IMR-90 (cell line): Measurements from ENCODE around the gene ITFG2. TPM values are rescaled to one million over a fixed set of nuclear protein-coding genes. Genes with fewer than 3 reads are reported as not detected.

Source experiments
- ATAC-seq: fragments of 200-7000 bp; cut with Tn5 transposase; 2 replicates; pipeline ENCODE4 v1.9.1; 2020; ENCODE audit warnings: low read depth, mild to moderate bottlenecking, moderate library complexity
- BruUV-seq: library from RNA; stranded (reverse); fragments of 400-500 nt; replicated peaks from 2 replicates; lab custom pipeline; 2021; lab: Mats Ljungman, UMichigan
- CTCF ChIA-PET: fragments of 300-600 bp; formaldehyde crosslinking; extraction: SDS; loops from one replicate; lab custom pipeline; 2021; ENCODE audit warnings: antibody characterized with exemption; lab: Yijun Ruan, JAX
- POLR2A ChIA-PET: fragments of 300-600 bp; sonication (Branson Sonifier 250); formaldehyde crosslinking; loops from one replicate; lab custom pipeline; 2022; ENCODE audit warnings: antibody characterized with exemption; ENCODE audit not compliant: unreplicated experiment; lab: Charles Lee
- DNase-seq: peaks from one replicate; pipeline ENCODE4 v3.0.0; 2013
- H2AFZ ChIP-seq: replicated peaks from 2 replicates; pipeline ENCODE3; 2013; ENCODE audit warnings: low read length, mild to moderate bottlenecking; ENCODE audit not compliant: poor library complexity
- H2AK5ac ChIP-seq: 2 replicates; pipeline ENCODE4 v1.6.1; 2013; ENCODE audit warnings: low read depth, low read length, inconsistent platforms
- H2AK9ac ChIP-seq: replicated peaks from 2 replicates; pipeline ENCODE3; 2013; ENCODE audit warnings: mild to moderate bottlenecking, low read depth, low read length, moderate library complexity; ENCODE audit not compliant: poor library complexity
- H2BK120ac ChIP-seq: 2 replicates; pipeline ENCODE4 v1.6.1; 2013; ENCODE audit warnings: low read depth, low read length, inconsistent platforms
- H2BK15ac ChIP-seq: 3 replicates; pipeline ENCODE4 v1.6.1; 2013; ENCODE audit warnings: low read depth, low read length, inconsistent platforms
- H2BK20ac ChIP-seq: 2 replicates; pipeline ENCODE4 v1.6.1; 2013; ENCODE audit warnings: low read depth, mild to moderate bottlenecking, inconsistent platforms, low read length, moderate library complexity
- H2BK5ac ChIP-seq: 2 replicates; pipeline ENCODE4 v1.6.1; 2013; ENCODE audit warnings: mild to moderate bottlenecking, low read depth, low read length, inconsistent platforms; ENCODE audit not compliant: poor library complexity, severe bottlenecking
- H3K14ac ChIP-seq: replicated peaks from 2 replicates; pipeline ENCODE4 v1.6.1; 2013; ENCODE audit warnings: low read depth, low read length, inconsistent platforms
- H3K18ac ChIP-seq: 2 replicates; pipeline ENCODE4 v1.6.1; 2013; ENCODE audit warnings: low read depth, low read length, control low read depth
- H3K23ac ChIP-seq: 2 replicates; pipeline ENCODE4 v1.6.1; 2013; ENCODE audit warnings: low read depth, low read length, inconsistent platforms
- H3K27ac ChIP-seq: 2 replicates; pipeline ENCODE4 v1.5.1; 2013; ENCODE audit warnings: mild to moderate bottlenecking, control low read depth, low read length; ENCODE audit not compliant: insufficient read depth
- H3K27me3 ChIP-seq: 2 replicates; pipeline ENCODE4 v1.6.1; 2013; ENCODE audit warnings: low read length; ENCODE audit not compliant: control insufficient read depth, insufficient read depth
- H3K36me3 ChIP-seq: 2 replicates; pipeline ENCODE4 v1.6.1; 2013; ENCODE audit warnings: low read length, mixed read lengths; ENCODE audit not compliant: control insufficient read depth, insufficient read depth
- H3K4ac ChIP-seq: 2 replicates; pipeline ENCODE4 v1.6.1; 2013; ENCODE audit warnings: low read depth, low read length, inconsistent platforms
- H3K4me1 ChIP-seq: 2 replicates; pipeline ENCODE4 v1.6.1; 2013; ENCODE audit warnings: low read length, mixed read lengths; ENCODE audit not compliant: control insufficient read depth, insufficient read depth
- H3K4me2 ChIP-seq: 2 replicates; pipeline ENCODE4 v1.6.1; 2013; ENCODE audit warnings: low read depth, mild to moderate bottlenecking, control low read depth, low read length, moderate library complexity
- H3K4me3 ChIP-seq: 2 replicates; pipeline ENCODE4 v1.5.1; 2013; ENCODE audit warnings: low read depth, mild to moderate bottlenecking, control low read depth, low read length, moderate library complexity; ENCODE audit not compliant: insufficient read depth
- H3K56ac ChIP-seq: 2 replicates; pipeline ENCODE4 v1.6.1; 2013; ENCODE audit warnings: low read length, inconsistent platforms; ENCODE audit not compliant: insufficient read depth; ENCODE audit errors: extremely low read depth
- H3K79me1 ChIP-seq, 2 experiments: 2 replicates each; pipeline ENCODE4 v1.6.1; 2013; ENCODE audit warnings: low read length in 2 of 2, inconsistent platforms in 1 of 2, low read depth in 1 of 2
- H3K9ac ChIP-seq: 2 replicates; pipeline ENCODE4 v1.6.1; 2013; ENCODE audit warnings: low read depth, low read length, control low read depth
- H3K9me1 ChIP-seq: 2 replicates; pipeline ENCODE4 v1.6.1; 2013; ENCODE audit warnings: low read length, inconsistent platforms; ENCODE audit not compliant: insufficient read depth
- H3K9me3 ChIP-seq: 2 replicates; pipeline ENCODE4 v1.6.1; 2013; ENCODE audit warnings: low read length; ENCODE audit not compliant: control insufficient read depth, insufficient read depth
- H4K20me1 ChIP-seq: 2 replicates; pipeline ENCODE4 v1.6.1; 2013; ENCODE audit warnings: low read length, inconsistent platforms; ENCODE audit not compliant: insufficient read depth
- H4K5ac ChIP-seq: 2 replicates; pipeline ENCODE4 v1.6.1; 2013; ENCODE audit warnings: mild to moderate bottlenecking, low read depth, low read length, control low read depth
- H4K8ac ChIP-seq, 2 experiments: 2 replicates each; pipeline ENCODE4 v1.6.1; 2013; ENCODE audit warnings: low read depth in 2 of 2, low read length in 2 of 2, control low read depth in 1 of 2, inconsistent platforms in 1 of 2
- H4K91ac ChIP-seq: 2 replicates; pipeline ENCODE4 v1.6.1; 2013; ENCODE audit warnings: low read depth, low read length, inconsistent platforms; ENCODE audit not compliant: insufficient read depth
- BHLHE40 ChIP-seq: fragments of 150-350 bp; IDR thresholded peaks from 2 replicates; pipeline ENCODE4 v1.6.1; 2016; ENCODE audit warnings: mild to moderate bottlenecking, low read depth, low read length
- CHD1 ChIP-seq: IDR thresholded peaks from 2 replicates; pipeline ENCODE4 v1.6.1; 2012; ENCODE audit warnings: low read depth, low read length, improper control_type of control experiment
- MAFK ChIP-seq: IDR thresholded peaks from 2 replicates; pipeline ENCODE4 v1.6.1; 2012; ENCODE audit warnings: low read depth, low read length, improper control_type of control experiment
- MAZ ChIP-seq: IDR thresholded peaks from 2 replicates; pipeline ENCODE4 v1.6.1; 2012; ENCODE audit warnings: low read depth, mild to moderate bottlenecking, low read length, improper control_type of control experiment, moderate library complexity, borderline replicate concordance
- MXI1 ChIP-seq: IDR thresholded peaks from 2 replicates; pipeline ENCODE4 v1.6.1; 2012; ENCODE audit warnings: low read depth, mild to moderate bottlenecking, low read length, moderate library complexity, borderline replicate concordance
- NFE2L2 ChIP-seq: fragments of 150-350 bp; IDR thresholded peaks from 2 replicates; pipeline ENCODE4 v1.6.1; 2016; ENCODE audit warnings: low read depth, mild to moderate bottlenecking, low read length
- POLR2A ChIP-seq: IDR thresholded peaks from 2 replicates; pipeline ENCODE4 v1.6.1; 2012; ENCODE audit warnings: mild to moderate bottlenecking, low read depth, low read length
- RAD21 ChIP-seq: IDR thresholded peaks from 2 replicates; pipeline ENCODE4 v1.6.1; 2012; ENCODE audit warnings: low read length, improper control_type of control experiment
- RCOR1 ChIP-seq: IDR thresholded peaks from 2 replicates; pipeline ENCODE4 v1.6.1; 2012; ENCODE audit warnings: mild to moderate bottlenecking, low read length, improper control_type of control experiment; ENCODE audit not compliant: insufficient replicate concordance
- WGBS, 2 experiments: methylation state at CpG; one replicate each; pipeline versions ENCODE4 v1.1.5 to v1.1.7; 2013; ENCODE audit warnings: missing lambda C conversion rate in 2 of 2; ENCODE audit not compliant: insufficient read length in 1 of 2; ENCODE audit errors: extremely low coverage in 2 of 2; 5-methylcytosine and 5-hydroxymethylcytosine counted together
- dilution Hi-C: fragments of 300-500 bp; cut with HindIII; formaldehyde crosslinking; loops from one replicate; pipeline ENCODE4 v1.14.3; 2018; ENCODE audit warnings: low sequenced_read_pairs; ENCODE audit not compliant: unreplicated experiment
- in situ Hi-C: fragments of 300-500 bp; cut with MboI; formaldehyde crosslinking; loops from 3 replicates; pipeline ENCODE4 v1.14.3; 2019; ENCODE audit warnings: low sequenced_read_pairs, inconsistent platforms, mixed read lengths
- intact Hi-C: fragments of 100-400 bp; cut with micrococcal nuclease; formaldehyde crosslinking; loops from 2 replicates; pipeline ENCODE4 v1.10.0; 2022
- polyA plus RNA-seq, 3 experiments: library from polyadenylated mRNA; depleted of rRNA; stranded (reverse); fragments of >200 nt; gene quantifications; 2 replicates each; pipeline ENCODE4 v1.2.3, GENCODE V29; 2012; ENCODE audit warnings: low replicate concordance in 1 of 3
- total RNA-seq: library from RNA; depleted of rRNA; stranded (reverse); fragments of >200 nt; gene quantifications from 2 replicates; pipeline ENCODE4 v1.2.3, GENCODE V29; 2012
- TF ChIP-seq, protein P1 (sequence below): fragments of 150-350 bp; IDR thresholded peaks from 2 replicates; pipeline ENCODE4 v1.6.1; 2017; ENCODE audit warnings: mild to moderate bottlenecking, antibody characterized with exemption, low read length, low read depth

ITFG2 gene
- total and polyA plus RNA-seq, 2 of the 4 experiments (the other 2 are of a cell fraction): 20.3 to 25.5 TPM

DNA sequence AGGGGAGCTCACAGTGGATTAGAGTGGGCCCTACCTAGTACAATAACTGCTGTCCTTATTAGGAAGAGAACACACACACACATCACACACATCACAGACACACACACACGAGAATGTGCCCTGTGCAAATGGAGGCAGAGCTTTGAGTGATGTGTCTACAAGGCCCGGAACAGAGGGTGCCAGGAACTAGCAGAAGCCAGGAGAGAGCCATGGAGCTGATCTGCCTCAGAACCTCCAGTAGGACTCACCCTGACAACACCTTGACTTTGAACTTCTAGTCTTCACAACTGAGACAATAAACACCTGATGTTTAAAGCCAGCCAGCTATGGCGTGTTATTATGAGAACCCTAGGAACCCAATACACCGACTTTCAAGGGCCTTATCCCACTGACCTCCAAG is 47.4 kb upstream of the ITFG2 start:
- Histone ChIP-seq H3K9ac (no peak overlapping the region), H2AK9ac (no peak overlapping the region), H4K5ac (no peak overlapping the region), H3K14ac (no peak overlapping the region), H2BK20ac (no peak overlapping the region), H3K27me3 (peaks cover 43% of the 10 kb centered on the region), H3K9me1 (peaks cover 5% of the 10 kb centered on the region; the same call in 1 of the 2 replicates), H3K36me3 (no peaks in the 10 kb centered on the region), H4K20me1 (no peaks in the 10 kb centered on the region), H3K18ac (no peak overlapping the region), H3K4ac (no peak overlapping the region), H3K56ac (no peak overlapping the region), H3K4me2 (no peak overlapping the region), H4K91ac (no peak overlapping the region), H2BK5ac (no peak overlapping the region), H3K4me3 (no peak overlapping the region), H3K4me1 (no peaks in the 10 kb centered on the region), H2AK5ac (no peak overlapping the region), H2BK15ac (no peak overlapping the region), H3K27ac (no peak overlapping the region), H4K8ac (no peak overlapping the region), H3K79me1 (no peaks in the 10 kb centered on the region), H3K23ac (no peak overlapping the region), H2AFZ (no peak overlapping the region), H3K9me3 (no peaks in the 10 kb centered on the region), H2BK120ac (no peak overlapping the region)
- WGBS, 2 experiments: no CpG with 5 or more reads among the region's 4 CpGs
- in situ Hi-C loops (no loop called here), intact Hi-C loops (no loop called here), dilution Hi-C loops (no loop called here)
- ATAC-seq (no peak), DNase-seq (no peak)
- no TSS peak for BruUV-seq
- ChIA-PET POLR2A (interaction anchor here (0.6 kb wide), 1 partner anchor 226 kb away, joined by 13 read pairs; no protein-coding TSS in a partner anchor), CTCF (no interaction called here)
- TF ChIP-seq RCOR1 (no peak), CHD1 (no peak), BHLHE40 (no peak), RAD21 (no peak), MXI1 (no peak), MAFK (no peak), POLR2A (no peak), MAZ (no peak), NFE2L2 (no peak)
- TF ChIP-seq, protein P1, sequence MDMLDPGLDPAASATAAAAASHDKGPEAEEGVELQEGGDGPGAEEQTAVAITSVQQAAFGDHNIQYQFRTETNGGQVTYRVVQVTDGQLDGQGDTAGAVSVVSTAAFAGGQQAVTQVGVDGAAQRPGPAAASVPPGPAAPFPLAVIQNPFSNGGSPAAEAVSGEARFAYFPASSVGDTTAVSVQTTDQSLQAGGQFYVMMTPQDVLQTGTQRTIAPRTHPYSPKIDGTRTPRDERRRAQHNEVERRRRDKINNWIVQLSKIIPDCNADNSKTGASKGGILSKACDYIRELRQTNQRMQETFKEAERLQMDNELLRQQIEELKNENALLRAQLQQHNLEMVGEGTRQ: no peak
